HG03342 (cell line): ENCODE measurements around the gene TMEM179.

Source experiments
- ATAC-seq: cut with Tn5 transposase; IDR thresholded peaks from one replicate; pipeline ENCODE4 v1.9.1; 2021; ENCODE audit warnings: mild to moderate bottlenecking, moderate library complexity; ENCODE audit not compliant: unreplicated experiment

Gene TMEM179

DNA sequence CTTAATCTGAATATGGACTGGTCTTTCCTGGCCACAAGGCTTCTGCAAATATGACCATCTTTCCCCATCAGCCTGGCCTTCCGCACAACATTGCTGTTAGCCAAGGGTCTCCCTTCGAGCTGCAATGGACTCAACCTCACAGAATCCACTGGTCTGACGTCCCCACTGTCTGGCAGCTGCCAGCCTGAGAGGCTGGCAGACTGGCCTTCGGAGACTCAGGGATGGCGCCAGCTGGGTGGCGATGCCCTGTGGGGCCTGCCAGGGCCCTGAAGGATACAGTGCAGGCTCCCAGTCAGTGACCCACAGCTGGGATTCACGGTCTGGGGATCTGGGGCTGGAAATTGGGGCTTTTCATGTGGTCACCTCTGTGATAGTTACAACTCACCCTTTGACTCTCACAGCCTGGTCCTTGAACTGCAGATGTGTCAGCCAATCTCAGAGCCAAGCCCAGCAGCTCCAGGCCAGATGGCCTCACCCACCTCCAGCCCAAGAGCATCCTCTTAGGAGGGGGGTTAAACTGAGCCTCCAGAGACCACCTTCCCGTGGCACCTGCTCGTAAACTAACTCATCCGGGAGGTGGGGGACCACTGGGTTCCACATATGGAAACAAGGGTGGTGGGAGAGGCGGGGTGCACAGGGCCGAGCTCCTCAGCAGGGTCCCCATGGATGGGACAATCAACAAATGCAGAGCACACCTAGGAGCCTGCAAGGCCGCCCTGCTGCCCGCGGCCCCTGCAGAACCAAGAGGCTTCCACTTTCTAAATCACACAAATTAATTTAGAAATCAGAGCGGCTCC is 46.1 kb downstream of the TMEM179 start:
- no peak for ATAC-seq

DNA sequence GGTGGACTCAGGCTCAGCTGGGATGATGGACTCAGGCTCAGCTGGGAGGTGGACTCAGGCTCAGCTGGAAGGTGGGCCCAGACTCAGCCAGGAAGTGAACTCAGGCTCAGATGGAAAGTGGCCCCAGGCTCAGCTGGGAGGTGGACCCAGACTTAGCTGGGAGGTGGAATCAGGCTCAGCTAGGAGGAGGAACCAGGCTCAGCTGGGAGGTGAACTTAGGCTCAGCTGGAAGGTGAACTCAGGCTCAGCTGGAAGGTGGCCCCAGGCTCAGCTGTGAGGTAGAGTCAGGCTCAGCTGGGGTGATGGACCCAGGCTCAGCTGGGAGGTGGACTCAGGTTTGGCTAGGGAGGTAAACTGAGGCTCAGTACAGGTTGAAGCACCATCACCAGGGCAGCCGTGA is 46.8 kb downstream of the TMEM179 start:
- ATAC-seq: no peak

DNA sequence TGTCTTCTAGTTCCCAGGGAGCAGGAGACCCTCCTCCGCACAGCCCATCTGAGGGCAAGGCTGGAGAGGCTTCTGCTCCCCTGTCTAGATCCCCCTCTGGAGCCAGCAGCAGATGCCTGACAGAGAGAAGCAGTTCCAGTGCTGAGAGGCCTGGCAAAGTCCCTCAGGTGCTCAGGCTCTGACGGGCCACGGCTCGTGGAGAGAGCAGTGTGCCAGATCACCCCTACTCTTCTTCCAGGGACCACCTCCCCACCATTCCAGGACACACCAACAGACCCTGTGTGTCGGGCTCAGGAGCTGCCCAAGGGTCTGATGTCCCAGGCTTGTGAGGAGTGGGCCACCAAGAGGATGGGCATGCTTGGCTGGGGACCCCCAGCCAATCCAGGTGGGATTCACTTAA is 47.5 kb downstream of the TMEM179 start:
- no peak for ATAC-seq

DNA sequence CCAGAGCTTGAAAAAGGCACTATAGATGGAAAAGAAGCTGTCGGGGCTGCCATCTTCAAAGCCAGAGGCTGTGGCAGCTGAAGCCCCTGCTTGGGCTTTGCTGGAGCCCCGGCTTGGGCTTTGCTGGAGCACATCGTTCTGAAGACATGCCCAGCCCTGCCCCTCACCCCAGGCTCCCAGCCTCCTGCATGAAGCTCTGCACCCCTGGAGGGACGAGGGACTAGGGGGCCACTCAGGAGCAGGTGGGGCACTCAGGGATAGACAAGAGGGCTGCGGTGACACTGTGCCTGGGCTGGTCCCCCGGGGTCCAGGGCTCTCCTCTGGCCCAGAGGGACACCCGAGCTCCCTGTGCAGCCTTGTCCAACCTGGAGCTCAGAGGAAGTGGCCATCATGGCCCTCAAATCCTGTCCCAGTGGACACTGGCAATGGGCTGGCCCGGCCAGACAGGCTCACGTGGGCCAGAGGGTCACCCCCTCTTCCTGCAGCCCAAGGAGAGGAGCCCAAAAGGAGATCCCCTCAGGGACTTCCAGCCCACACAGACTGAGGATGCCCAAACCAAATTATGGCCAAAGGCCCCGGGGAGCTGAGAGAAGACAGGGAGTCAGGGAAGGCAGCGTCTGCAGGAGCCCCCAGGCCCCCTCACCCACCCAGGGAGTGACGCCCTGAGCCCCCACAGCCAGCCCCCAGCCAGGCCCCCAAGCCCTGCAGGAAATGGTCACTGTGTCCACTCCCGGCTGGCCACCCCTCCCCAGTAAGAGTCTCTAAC is 48.1 kb downstream of the TMEM179 start:
- no peak for ATAC-seq

DNA sequence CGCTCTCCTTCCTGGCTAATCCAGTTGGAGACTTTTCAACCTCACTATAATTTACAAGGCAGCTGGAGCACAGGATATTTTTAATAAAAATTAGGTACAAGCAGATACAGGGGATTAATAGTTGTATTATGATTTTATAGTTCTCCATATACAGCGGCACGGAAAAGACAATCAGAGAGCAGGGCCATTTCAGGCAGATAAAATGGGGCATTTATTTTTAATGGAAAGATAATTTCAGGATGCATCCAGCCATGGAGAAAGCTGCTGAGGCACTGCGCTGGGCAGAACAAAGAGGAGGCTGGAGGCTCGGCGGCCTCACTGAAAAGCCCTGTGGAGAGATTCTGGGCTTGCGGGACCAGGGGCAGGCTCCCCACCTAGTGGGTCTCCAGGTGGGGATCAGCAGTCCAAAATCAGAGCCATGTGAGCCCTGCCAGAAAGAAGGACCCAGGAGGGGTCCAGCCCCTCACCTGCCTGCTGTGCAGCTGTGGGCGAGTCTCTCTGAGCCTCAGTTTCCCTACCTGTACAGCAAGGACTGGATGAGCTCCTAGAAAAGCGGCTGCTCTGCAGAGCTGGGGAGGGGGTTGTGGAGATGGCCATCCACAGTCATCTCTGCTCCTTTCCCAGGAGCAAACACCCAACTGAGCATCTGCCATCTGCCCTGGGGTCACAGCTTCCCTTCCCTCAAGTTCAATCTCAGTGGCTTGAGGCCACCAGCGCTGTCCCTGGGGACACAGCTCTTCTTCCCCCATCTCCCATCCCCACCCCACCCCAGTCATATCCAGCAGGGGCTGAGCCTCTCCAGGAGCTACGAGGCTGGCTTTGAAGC is 48.9 kb downstream of the TMEM179 start:
- no peak for ATAC-seq

DNA sequence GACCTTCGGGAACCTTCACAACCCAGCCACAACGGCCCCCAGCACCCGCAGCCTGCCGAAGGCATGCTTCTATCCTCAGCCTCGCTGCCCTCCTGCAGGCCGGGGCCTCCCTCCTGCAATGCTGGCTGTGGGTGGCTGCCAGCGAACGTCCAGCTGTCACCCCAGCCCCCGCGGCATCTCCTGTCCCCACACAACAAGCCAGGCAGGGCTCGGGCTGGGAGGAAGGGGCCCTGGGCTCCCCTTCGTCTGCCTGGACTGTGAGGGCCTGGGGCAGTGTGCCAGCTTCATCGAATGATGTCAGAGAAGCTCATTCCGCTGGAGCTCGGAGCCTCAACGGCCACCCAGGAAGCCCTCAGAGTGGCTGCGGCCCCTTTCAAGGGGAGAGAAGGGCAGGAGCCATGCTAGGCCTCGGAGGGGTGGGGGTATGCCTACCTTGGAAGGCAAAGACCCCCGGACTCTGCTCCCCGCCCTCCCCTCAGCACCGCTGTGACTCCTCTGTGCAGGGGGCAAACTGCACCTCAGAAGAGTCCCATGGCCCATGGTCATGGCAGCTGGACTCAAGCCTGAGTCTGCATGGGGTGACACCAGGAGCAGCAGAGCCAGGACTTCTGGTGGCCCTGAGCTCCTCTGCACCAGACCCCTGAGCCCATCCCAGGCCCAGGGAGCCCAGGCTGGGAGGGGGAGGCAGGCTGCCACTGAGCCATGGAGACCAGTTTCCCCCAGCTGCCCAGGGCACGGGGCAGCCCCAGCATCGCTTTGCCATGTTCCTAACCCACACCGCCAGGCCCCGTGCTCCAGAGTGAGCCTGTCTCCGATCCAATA is 49.8 kb downstream of the TMEM179 start:
- ATAC-seq: no peak

DNA sequence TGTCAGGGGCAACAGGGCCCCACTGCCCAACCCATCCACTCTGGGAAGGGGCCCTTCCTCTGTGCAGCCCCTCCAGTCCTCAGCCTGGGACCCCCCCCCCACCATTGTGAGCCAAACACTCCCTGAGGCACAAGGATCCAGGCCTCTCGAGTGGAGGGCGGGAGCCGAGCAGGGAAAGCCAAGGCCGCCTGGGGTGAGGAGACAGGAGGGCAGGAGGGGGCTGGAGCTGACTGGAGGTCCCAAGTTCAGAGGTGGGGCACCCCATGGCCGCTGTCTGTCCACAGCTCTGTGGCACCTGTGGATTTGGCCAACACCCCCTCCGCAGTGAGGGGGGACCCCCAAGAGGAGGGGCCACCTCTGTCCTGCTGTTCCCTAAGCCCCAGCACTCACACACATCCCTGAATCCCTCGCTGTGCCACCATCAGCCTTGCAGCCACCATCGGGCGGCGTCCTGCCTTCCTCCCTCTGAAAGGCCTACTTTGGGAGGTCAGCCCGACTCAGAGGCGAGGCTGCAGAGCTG is 50.4 kb downstream of the TMEM179 start:
- ATAC-seq: no peak

DNA sequence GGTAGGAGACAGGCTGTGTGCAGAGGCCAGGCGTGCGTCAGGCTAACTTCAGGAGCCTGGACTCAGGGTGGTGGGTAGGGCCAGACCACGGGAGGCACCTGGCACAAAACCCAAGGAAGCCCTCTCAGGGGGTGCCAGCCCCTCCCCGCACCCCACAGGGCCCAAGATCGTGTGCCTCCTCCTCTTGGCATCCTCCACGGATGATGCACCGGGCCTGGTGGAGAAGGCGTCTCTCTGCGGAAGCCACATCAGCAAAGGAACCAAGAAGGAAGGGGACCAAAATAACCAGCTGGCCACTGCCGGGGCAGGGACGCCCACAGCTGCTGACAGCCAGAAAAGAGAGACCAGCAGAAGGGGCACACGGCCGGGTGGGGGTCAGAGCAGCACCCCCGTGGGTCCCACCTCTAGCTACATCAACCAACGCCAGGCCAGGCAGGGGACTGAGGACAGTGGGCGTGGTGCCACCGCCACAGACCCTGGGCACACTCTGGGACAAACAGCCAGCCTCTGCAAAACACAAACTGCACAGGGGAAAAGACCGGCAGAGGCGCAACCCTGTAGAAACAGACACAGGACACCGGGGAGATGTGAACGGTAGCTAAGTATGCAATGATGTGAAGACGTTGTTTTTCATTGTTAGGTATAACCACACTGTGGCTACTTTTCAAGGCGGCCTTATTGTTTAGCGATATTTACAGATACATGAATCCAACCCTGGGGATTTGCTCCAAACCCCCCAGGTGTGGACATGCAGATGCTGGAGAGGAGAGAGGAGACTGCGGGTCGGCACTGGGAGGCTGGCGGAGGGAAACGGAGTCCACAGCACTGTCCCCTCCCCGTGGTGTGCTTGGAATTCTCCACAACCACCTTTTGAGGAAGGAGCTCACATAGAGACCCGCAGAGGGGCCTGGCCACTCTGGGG is 51.1 kb downstream of the TMEM179 start:
- ATAC-seq: no peak

DNA sequence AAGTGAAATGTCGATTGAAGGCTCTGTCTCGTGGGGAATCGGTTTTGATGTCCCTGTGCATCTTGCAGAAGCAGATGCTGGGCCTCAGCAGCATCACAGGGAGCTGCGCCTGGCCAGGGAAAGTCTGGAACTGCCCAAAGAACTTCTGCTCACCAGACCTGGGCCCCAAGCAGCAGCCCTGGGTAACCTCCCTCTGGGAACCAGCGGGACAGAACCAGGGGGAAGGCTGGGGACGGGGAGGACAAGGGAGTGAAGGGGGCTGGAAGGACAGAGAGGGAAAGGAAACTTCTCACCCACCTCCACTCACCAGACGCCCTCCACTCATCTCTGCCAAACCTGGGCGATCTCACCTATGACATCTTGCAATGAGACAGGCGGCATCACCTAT is 51.8 kb downstream of the TMEM179 start:
- ATAC-seq: no peak

DNA sequence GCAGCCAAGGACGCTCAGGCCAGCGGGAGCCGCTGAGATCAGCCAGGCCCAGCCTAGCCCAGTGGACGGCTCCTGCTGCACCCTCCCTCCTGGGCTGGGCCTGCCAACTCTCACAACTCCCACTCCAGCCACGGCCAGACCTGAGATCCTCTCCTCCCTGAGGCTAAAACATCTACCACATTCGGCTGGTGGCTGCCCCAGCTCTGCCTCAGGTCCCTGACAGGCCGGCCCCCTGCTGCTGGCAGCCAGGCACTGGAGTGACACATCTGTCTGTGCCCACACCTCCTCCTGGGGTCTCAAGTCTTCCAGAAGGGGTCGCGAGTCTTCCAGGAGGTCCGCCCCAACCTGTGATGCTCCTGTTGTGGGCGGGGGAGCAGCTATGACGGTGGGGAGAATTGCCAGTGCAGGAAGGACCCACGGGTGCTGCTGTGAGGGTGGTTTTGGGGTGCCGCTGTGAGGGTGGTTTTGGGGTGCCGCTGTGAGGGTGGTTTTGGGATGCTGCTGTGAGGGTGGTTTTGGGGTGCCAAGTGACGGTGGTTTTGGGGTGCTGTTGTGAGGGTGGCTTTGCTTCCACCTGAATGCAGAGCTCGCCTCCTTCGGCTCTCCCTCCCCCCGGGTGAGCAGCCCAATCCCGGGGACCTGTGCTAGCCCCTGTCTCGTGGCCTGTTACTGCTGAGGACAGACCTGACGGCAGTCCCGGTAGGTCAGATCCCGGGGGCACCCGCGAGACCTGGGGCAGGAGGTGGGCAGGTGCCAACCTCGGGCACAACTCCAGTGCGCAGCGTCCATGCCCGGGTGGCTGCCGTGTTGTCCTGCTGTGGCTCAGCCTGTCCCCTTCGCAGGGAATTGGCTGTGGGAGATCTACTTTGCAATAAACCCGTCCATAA is 52.5 kb downstream of the TMEM179 start:
- ATAC-seq: no peak

DNA sequence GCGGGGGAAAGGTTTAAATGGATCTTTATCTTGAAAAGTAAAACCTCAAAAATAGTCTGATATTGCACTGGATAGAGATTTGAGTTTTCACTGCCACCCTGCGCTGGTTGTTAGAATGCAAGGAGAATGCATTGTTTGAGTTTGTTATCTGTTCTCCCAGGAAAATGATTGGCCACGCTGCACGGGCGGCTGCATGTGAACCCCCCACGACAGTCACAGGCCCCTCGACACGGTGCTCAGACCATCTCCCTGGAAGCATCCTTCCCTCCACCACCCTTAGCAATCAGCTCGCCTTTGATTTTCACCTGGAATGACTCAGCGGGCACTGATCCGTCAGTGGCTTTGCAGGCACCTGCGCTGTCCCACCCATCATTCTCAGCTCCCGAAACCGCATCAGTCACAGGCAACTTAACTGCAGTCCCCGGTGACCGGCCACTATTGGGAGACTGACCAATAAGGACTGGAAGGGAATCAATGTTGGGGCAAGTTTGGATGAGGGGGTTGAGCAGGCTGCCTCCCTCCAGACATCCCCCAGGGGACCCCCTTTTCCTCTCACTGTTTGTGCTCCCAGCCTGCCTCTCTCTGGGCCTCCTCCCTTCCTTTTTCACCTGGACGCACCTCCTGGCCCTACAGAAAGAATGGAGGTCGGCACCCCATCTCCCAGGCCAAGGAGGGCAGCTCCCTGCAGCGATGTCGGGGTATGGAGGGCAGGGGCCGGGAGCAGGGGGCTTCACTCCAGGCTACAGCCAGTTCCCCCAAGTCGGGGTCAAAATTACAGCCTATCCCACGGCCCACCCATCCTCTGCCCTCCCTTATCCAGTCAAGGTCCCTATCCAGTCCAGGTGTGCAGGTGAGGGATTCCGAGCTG is 53.5 kb downstream of the TMEM179 start:
- no peak for ATAC-seq

DNA sequence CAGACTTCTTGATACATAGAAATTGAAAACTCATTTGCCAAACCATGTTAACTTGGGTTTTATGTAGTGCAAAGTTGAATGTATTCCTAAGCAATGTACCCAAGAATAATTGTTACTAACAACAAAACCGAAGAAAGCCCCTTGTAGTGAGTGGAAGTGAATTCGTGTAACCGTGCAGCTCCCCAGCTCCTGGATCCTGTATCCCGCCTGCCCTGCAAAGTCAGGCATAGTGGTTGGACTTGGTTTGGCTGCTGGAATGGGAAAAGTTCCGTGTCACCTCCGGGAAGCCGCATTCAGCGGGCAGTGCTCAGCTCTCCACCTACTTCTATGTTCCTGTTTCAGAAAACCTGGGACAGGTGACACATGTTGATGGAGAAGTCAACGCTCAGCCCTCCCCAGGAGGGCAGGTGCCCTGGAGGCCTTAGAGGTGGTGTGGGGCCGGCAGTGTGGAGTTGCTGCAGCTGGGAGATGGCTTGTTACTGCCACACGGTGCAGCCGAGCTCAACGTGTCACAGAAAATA is 54.2 kb downstream of the TMEM179 start:
- no peak for ATAC-seq

DNA sequence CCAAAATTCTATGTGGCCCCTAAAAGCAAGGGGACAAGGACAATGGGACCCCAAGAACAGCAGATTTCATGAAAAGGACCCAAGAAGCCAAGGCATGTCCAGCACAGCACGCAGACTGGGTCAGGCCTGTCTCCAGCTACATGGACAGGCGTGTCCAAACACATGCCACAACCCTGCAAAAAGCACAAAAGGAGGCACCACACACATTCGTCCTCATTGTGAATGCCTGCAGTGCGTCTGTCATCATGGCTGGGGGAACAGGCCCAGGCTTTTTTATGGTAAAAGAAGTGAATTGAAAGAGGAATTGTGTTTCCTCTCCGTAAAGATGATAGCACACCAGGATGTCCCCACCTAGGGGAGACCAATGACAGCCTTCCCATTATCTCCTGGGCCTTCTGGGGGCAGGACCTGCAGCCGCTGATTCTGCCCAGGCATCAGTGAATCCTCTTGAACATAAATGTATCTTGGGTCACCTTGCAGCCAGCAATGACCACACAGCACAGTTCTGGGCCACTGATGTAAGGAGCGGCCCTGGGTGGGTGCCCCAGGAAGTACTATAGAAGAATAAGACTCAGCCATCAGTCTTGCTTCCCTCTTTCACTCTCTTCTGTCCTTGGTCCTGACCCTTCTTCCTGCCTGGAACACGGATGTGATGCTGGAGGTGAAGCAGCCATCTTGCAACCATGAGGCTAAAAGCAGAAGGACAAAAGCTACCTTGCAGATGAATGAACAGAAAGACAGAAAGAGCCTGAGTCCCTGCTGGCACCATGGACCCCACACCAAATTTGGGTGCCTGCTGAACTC is 54.8 kb downstream of the TMEM179 start:
- ATAC-seq: no peak

DNA sequence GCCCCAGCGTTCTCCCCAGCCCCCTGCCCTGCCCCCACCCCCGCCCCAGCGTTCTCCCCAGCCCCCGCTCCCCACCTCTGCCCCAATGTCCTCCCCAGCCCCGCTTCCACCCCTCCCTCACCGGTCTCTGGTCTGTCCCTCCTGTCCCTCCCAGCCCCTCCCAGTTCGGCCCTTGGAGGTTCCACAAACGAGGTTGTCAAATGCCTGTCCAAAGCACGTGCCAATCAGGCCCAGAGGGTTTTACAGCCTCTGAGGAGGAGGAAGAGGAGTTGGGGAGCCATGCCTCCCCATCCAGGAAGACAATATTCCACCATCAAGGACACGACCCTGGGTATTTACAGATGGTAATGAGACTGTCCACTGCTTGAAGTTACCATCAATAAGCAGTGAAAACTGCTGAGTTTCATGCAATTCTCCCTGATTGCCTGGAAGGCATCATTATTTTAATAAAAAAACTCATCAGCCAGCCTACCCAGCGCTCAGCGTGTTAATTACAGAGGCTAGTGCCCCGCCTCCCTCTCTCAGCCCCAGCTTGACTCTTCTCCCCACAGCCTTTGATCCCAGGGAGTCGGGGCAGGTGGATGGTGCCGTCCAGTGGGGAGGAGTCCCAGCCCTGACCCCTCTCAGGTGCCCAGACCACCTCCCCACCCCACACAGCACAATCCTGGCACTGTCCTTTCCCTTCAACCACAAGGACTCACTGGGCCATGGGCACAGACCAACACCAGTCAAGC is 55.6 kb downstream of the TMEM179 start:
- ATAC-seq: no peak

DNA sequence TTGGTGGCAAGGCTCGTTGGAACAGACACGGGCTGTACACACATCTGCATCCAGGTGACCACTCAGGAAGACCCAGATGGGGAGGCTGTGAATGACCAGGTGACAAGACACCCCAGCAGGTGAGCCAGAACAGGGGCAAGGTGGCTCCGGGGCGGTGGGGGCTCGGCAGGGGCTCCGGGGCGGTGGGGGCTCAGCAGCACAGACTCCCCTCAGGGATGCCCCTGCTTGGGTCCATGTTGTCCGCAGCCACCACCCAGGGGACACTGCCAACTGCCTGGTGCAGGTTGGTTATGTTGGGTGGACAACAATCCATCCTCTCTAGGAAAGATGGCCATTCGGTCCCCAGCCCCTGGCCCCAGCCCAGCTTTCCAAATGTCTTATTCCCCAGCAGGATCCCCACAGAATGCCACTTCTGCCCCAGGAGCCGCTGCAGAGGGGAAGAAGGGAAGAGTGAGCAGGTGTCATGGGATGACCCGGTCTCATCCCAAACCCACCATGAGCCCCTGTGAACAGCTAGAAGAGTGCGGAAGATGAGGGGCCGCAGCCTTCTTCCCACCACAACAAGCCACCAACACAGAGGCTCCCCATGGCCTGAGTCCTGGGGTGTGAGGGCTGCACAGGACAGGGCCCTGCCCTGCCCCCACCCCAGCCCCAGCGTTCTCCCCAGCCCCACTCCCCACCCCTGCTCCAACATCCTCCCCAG is 56.4 kb downstream of the TMEM179 start:
- no peak for ATAC-seq
